HG03439 (cell line): Measurements from ENCODE around the gene DENND1A.

Experiments used
- ATAC-seq: cut with Tn5 transposase; IDR thresholded peaks from one replicate; pipeline ENCODE4 v1.9.1; 2021; ENCODE audit warnings: mild to moderate bottlenecking, moderate library complexity; ENCODE audit not compliant: unreplicated experiment

Gene DENND1A

DNA sequence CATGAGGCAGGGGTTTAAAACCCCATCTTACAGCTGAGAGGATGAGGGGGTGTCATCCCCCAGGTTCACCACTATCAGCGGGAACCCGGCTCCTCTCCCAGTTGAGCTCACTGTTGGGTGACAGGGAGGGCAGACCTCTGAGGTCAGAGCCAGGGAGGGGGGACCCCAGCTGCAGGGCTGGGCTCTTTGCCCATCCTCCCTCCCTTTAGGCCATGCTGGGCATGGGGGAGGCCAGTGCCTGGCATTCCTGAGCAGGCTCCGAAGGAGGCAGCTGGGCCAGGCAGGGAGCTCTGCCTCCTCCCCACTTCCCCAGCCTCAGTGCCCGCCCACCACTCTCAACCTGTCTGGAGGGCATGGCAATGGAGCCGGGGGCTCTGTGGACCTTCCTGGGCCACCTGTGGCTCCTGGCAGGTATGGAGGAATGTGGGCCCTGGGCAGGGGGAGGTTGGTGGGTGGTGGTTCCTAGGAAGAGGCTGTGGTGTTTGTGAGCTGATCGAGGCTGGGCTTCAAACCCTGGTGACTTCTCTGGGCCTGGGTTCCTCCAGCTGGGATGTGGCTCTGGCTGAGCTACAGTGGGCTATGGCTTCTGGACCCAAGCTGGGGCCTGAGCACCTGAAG, 561.3 kb downstream of the DENND1A start:
- no peak for ATAC-seq

DNA sequence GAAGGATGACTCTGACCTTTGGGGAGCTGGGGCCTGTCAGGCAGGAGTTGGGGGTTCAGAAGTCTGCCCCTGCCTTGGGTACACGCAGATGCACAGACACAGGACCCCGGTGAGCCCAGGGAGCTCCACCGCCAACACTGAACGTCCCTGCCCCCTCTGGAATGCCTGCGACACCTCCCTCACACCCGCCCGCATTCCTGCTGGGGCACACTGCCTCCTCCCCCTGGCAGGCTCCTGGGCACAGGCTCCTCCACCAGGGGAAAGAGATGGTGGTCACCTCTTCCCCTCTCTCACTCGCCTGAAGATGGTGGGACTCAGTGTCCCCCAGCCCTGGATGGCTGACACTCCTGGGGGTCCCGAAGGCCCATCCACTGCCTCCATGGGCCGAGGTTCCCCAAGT, 561.9 kb downstream of the DENND1A start:
- no peak for ATAC-seq

DNA sequence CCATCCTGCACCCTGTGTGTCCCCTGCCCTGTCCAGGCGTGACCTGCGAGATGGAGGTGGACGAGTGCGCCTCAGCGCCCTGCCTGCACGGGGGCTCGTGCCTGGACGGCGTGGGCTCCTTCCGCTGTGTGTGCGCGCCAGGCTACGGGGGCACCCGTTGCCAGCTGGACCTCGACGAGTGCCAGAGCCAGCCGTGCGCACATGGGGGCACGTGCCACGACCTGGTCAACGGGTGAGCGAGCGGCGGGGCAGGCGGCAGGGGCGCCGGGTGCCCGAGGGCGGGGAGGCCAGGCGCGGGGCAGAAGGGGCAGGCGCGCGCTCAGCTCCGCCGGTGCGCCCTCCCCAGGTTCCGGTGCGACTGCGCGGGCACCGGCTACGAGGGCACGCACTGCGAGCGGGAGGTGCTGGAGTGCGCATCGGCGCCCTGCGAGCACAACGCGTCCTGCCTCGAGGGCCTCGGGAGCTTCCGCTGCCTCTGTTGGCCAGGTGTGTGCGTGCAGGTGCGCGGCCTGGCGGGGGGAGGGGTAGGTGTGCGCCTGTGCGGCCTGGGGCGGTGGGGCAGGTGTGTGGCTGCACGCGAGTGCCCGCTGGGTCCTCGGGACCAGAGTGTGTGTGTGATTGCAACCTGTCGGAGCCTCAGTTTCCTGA, 563.9 kb downstream of the DENND1A start:
- no peak for ATAC-seq

DNA sequence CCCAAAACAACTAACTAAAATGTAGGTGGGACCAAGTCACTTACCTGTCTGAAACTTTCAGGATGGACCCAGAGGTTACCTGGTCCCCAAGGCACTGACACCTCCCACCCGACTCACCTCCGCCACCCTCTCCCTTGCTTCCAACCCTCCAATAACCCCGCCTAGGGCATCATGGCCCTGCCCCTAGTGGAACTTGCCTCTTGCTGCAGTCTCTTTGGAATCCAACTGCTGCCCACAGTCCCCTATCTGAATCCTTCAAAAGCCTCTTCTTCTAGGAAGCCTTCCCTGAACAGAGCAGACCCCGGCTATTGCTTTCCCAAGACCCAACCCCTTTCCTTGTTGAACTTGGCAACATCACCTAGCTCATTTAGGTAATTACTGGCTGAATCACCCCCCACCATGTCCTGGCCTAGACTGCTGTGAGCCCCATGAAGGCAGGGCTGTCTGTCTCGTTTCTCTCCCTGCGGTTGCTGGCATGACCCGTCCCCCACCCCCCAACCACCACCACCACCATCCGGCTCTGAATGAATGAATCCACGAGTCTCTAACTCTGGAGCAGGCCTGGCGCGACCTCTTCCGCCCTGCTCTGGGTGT, 564.5 kb downstream of the DENND1A start:
- ATAC-seq = no peak

DNA sequence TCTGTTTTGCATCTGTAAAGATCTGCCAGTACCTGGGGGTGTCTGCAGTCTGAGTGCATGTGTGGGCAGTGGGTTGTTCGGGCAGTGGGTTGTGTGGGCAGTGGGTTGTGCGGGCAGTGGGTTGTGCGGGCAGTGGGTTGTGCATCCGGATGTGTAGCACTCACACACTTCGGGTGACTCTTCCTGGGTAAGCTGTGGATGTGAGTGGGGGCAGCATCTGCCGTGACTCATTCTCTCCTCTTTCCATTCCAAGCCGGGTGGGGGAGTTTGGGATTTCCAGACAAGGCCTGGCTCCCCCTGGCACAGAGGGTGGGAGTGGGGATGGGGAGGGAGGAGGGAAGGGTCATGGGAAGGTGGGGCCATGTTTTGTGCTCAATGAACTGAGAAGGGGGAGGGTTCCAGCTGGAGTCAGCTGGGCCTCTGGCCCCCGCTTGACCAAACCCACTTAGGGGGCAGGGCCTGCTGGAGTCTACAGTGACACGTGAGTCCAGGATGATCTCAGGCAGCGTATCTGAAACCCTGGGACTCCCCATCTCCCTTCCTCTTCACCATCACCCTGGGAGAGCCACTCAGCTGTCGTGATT, 565.6 kb downstream of the DENND1A start:
- no peak for ATAC-seq

DNA sequence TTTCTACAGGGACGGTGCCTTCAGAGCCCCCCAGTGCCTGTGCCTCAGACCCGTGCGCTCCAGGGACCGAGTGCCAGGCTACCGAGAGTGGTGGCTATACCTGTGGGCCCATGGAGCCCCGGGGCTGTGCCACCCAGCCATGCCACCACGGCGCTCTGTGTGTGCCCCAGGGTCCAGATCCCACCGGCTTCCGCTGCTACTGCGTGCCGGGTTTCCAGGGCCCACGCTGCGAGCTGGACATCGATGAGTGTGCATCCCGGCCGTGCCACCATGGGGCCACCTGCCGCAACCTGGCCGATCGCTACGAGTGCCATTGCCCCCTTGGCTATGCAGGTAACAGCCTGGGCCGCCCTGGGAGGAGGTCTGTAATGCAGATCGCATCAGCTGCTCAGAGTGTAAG, 567.1 kb downstream of the DENND1A start:
- no peak for ATAC-seq

DNA sequence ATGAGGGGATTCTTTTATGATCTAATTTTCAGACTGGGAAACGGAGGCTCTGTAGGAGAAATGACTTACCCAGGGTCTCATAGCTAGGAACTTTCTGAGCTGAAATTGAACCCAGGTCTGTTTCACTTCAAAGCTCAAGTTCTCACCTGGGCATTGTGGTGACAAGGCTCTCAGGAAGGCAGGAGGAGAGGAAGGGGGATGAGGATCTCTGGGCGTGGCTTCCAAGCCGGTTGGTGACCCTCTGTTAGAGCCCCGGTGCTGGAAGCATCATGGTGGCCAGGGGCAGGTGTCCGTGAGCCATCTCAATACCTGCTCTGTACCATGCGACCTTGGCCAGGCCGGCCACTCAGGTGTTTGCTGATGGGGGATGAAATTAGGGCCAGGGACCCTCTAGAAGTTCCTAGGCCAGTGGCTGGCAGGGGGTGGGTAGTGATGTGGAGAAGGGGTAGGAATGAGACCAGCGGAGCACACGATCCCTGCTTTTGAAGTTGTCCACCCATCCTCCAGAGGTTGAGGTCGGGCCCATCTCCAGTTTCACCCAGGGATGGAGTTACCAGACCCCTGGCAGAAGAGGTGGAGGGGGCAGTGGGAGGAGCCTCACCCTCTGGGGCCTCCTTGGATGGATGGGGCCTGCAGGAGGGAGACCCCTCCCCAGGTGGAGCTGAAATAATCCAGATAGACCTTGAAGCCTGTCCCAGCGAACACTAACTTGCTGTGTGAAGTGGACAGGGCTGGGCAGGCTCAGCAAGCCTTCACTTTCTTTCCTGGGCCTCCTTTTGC, 568.0 kb downstream of the DENND1A start:
- ATAC-seq = no peak

DNA sequence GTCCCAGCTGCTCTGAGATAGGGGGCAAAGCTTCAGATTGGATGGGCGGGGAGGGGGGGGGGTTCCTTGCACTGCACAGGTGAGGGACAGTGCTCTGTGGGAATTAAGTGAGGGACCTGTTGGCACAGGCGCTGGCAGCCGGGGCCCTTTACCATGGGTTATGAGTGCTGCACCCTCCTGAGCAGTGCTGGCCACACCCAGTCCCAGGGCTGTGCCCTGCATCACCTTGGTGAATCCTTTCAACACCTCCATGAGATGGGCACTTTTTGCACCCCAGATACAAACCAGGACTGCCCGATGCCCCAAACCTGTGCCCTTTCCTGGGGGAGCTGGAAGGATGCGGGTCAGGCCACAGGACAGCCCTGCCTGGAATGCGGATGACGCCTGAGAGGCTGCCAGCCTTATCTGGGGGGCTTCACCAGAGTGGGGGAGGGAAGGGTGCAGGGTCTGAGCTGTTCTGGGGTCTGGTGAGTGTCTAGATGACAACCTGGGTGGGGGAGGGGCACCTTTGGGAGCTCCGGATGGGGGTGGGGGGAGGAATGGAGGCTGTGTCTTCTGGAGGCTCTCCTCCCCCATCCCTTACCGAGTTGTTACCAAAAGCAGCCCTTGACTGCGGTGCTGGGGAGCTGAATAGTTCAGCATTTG, 568.7 kb downstream of the DENND1A start:
- ATAC-seq = no peak

DNA sequence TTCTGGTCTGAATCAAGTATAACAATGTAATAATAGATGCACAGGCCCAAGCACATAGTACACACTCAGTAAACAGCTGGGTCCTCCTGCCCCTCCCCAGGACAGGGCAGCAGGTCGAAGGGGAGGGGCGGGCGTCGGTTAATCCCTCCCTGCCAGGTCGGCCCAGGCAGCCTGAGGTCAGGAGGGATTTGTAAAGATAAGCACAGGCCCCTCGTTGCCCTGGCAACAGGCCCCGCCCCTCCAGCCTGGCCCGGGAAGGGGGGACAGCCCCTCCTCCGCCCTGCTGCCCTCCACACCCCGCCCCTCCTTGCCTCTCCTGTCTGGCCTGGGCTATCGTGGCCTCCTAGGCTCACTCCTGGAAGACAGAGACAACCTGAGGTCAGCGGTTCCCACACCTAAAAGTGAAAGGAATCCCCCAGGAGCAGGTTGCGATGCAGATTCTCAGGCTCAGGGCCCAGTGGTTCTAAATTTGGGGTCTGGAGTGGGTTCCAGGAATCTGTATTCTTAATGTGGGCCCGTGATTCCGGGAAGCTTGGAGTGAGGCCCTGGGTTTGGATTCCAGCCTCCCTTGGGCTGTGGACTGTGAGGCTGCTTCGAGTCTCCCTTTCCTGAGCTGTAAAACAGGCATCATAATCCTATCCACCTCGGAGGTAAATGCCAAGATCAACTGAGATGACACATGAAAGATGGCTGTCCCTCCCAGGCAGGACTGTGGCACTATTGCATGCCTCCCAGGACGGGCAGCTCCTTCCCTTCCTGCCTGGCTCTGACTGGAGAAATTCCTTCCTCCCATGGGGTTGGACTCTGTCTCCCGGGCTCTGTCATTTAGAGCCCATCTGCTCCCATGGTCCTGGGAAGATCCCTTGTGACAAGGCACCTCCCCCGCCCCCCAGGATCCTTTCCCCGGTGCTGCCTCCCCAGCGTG, 569.5 kb downstream of the DENND1A start:
- ATAC-seq = no peak

DNA sequence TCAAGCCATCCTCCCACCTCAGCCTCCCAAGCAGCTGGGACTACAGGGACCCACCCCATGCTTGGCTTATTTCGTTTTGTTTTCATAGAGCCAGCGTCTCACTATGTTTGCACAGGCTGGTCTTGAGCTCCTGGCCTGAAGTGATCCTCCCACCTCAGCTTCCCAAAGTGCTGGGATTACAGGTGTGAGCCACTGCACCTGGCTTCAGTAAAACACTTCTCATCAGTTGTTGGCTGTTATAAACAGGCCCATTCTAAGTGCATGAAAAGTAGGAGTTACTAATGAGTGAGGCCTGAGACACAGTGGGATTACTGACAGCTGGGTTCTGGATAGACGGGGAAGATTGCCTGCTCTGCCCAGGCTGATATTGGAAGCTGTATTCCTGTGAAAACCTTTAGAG, 570.4 kb downstream of the DENND1A start:
- ATAC-seq = no peak

DNA sequence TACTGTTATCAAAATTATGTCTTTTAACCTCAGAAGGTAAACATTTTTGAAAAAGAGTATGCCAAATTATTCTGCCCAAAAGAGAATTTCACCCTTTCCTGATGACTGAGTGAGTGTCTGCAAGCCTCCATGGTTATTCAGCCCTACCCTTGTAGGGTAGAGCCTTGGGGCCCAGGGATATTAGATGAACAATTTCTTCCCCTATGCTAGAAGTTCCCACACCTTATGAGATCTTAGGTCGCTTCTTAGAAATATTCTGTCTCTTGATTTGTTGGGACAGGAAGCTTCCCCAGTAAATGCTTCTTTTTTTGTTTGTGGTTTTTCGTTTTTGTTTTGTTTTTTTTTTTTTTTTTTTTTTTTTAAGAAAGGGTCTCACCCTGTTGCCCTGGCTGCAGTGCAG, 570.8 kb downstream of the DENND1A start:
- no peak for ATAC-seq

DNA sequence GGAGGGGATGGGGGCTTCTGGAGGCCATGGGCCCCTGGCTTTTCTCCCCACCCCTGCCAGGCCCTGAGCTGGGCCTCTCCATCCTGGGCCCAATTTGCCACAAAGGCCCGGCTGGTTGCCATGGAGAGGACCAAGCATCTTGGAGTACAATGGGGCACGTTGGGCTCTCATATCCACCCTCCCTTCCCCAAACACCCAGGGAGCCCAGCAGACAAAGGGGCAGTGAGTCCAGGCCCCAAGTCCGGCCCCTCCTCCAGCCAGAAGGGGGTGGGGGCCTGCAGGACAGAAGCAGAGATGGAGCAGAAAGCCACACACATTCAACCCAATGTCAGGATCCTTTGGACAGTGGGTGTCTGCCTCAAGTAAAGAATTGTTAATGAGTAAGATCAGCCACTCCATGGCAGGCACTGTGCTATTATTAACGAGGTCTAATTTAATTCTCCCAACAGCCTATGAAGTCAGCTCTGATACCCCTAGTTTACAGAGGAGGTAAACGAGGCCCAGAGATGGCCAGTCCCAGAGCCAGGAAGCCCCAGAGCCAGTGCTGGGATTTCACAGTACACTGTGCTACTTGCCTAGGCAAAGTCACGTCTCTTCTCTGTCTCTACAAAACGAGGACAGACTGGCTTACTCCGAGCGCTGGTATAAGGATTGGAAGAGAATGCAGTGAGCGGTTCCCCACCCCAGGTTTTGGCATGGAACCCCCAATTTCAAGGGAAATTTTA, 571.6 kb downstream of the DENND1A start:
- ATAC-seq = no peak

DNA sequence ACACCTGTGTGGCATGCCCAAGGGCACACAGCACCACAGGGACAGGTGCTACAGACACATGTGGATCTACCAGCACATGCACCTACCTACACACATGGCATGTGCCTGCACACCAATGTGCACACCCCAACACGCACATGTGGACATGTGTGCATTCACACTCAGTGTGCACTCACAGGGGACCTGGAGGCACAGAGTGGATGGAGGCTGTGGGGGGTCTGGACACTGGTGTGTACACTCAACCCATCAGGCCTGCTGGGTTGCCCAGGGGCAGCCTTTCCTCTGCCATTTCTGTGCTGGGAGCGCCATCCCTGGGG, 572.2 kb downstream of the DENND1A start:
- no peak for ATAC-seq

DNA sequence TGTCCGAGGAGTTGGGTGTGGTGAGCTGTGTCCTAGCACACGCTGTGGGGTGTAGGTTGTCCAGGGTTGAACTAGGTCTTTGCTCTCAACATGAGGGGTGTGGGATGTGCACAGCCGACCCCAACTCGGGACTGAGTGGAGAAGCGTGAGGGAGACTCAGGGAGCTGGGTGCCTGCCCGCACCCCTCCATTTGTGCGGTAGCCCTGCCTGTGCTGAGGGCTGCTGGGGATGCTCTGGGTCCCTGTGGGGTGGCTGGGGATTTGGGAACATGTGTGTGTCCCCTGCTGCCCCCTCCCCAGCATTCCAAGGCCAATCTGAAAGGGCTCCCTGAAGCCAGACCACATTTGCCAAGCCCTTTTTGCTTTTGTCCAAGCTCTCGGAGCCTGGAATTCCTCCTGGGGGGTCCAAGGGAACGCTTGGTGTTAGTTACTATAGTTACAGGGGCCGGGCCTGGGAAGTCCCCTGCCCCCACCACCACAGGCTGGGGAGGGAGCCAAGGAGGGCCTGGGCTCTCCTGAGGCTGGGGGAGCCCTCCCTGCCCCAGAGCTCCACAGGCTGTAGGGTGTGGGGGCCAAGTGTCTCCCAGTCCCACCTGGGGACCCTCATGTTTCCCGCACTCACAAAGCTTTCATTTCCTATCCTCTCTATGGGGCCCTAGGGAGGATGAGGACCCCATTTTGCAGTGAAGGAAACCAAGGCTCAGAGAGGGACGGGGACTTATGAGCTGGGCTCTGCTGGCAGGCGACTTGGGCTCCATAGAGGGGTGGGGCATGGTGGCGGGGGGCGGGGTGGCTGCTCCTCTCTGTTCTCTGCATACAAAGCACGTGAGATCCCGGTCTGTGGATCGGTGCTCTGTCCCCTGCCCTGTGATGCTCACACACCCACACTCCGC, 572.8 kb downstream of the DENND1A start:
- no peak for ATAC-seq

DNA sequence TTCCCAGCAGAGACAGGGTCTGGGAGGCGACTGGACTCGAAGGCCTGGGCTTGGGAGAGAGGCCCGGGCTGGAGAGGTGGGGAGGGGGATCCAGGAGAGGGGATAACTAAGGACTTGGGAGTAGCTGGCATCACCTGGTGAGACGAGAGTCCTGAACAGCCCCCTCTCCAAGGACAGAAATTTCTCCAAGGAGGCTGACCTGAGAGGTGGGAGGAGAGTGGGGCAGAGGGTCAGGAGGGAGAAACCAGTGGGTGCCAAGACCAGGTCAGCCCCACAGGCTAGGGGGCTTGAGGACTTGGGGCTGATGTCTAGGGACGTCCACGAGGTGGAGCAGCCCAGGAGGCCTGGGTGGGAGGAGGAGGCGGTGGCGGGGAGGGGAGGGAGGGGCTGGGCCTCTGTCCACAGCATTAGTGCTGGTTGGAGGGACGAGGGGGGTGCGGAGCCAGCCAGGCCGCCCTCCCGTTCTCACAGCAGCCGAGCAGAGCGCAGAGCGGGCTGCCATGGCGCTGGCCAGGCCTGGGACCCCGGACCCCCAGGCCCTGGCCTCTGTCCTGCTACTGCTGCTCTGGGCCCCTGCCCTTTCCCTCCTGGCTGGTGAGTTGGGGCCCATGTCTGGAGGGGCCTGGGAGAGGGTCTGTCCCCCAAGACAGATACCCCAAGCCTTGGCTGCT, 574.0 kb downstream of the DENND1A start, which contains the start of gene CRB2:
CRB2 (plus strand) TSS at position 437 of the 671 bp plus-strand sequence; CDS start at position 501, 64 bp downstream.
- ATAC-seq = no peak

DNA sequence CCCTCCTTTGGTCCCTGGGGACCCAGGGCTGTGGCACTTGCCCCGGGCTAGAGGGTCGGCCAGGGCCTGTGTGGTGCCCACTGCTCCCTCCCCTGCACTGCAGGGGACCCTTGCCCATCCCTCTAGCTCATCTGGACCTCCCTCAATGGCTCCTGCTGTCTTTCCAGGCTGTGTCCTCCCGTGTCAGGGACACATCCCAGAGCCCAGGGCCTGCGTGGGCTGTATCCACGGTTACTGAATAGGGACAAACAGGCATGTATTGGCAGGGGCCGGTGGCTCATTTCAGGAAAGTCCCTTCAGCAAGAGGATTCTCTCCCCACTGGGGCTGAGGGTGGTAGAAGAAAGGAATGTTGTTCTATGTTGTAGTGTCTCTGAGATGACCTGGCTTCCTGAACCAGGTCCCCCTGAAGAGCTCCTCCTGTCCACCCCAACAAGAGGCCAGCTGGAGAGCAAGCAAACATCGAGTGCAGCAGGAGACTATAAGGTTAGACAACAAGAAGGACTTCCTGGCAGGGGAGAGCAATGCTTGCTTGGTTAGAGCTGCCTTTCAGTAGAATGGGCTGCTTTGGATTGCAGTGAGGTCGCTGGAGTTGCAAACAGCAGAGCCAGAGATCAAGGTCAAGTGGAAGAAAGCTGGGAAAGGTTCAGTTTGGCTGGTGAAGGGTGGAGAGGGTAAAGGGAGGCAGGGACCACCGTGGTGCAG, 575.0 kb downstream of the DENND1A start:
- no peak for ATAC-seq

DNA sequence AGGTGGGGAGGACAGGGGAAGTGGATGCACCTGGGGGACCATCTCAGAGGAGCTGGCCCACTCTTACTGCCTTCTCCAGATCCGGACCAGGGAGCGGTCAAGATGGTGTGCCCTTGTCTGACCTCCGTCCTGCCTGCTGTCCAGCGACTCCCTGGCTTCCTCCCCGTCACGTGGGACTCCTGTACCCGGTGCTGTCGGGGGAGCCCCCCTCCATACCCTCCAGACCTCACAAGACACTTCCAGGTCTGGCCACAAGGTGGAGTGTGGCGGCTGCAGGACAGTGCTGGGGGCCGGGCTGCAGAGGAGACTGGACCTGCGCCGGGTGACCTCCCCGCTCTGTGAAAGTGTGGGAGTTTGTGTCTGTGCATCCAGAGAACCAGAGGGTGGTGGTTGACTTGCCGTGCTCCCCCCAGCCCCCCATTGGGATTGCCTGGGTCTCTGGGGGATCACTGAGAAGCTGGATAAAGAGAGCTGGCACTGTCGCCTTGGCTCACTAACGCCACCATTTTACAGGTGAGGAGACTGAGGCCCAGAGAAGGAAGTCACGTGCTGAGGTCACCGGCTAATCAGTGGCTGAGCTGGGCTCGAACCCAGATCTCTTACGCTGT, 575.8 kb downstream of the DENND1A start:
- ATAC-seq = no peak
